ENCODE data around the gene BAAT.

GRCh38 chr9:101417389-101417788, 32.6 kb upstream of the BAAT start:
- TF ChIP-seq CTCF (IDR thresholded peaks at IDR 0.05 in 2 of 3, conservative IDR thresholded peaks at IDR 0.05 in 1 of 3; ENCODE audit: borderline replicate concordance in 1 of 3, insufficient read depth in 1 of 3, low read depth in 2 of 3, low read length in 2 of 3), result no peak
- no peak for TF ChIP-seq POLR2A (IDR thresholded peaks at IDR 0.05; ENCODE audit: borderline replicate concordance, extremely low read depth, insufficient read depth, insufficient read length)
- TF ChIP-seq EGR1 (IDR thresholded peaks at IDR 0.05; ENCODE audit: low read depth), result no peak
- TF ChIP-seq ZFX (IDR thresholded peaks at IDR 0.05), result no peak
- no peak for TF ChIP-seq ZNF274 (IDR thresholded peaks at IDR 0.05; ENCODE audit: low read depth, low read length)
- no peak for TF ChIP-seq POLR2AphosphoS5 (IDR thresholded peaks at IDR 0.05; ENCODE audit: low read depth, low read length)
- no peak for TF ChIP-seq YY1 (IDR thresholded peaks at IDR 0.05; ENCODE audit: extremely low read depth, insufficient replicate concordance, low read depth, low read length)
- no peak for TF ChIP-seq EZH2 (IDR thresholded peaks at IDR 0.05)
- TF ChIP-seq REST (IDR thresholded peaks at IDR 0.05; ENCODE audit: low read depth), result no peak
- TF ChIP-seq CEBPB (IDR thresholded peaks at IDR 0.05; ENCODE audit: low read depth), result no peak
- no peak for TF ChIP-seq TCF7L2 (IDR thresholded peaks at IDR 0.05; ENCODE audit: borderline replicate concordance, extremely low read depth, insufficient read depth, insufficient read length)
- no peak for TF ChIP-seq SIN3A (IDR thresholded peaks at IDR 0.05; ENCODE audit: low read depth)
- no peak for TF ChIP-seq RAD21 (IDR thresholded peaks at IDR 0.05; ENCODE audit: low read depth)
- TF ChIP-seq ATF3 (IDR thresholded peaks at IDR 0.05), result no peak
